ENCODE measurements around the gene LRCH1.

DNA sequence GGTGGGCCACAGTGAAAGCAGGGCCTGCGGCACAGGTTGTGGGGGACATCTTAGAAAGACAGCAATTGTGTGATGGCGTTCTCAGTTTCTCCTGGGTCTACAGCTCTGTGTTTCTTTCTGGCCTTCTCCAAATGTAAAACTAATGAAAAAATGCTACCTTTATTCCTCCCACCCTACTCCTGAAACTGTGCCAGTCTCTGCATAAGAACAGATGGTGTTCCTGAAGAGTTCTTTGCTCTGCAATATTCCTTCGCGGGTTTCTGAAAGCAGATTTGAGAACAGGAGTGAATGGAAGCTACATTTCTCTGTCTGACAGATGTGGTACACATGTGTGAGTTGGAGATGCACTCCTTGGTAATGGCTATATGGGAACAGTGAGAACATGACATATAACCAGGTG lies 18.0 kb upstream of the LRCH1 start:
- TF ChIP-seq, protein P1, sequence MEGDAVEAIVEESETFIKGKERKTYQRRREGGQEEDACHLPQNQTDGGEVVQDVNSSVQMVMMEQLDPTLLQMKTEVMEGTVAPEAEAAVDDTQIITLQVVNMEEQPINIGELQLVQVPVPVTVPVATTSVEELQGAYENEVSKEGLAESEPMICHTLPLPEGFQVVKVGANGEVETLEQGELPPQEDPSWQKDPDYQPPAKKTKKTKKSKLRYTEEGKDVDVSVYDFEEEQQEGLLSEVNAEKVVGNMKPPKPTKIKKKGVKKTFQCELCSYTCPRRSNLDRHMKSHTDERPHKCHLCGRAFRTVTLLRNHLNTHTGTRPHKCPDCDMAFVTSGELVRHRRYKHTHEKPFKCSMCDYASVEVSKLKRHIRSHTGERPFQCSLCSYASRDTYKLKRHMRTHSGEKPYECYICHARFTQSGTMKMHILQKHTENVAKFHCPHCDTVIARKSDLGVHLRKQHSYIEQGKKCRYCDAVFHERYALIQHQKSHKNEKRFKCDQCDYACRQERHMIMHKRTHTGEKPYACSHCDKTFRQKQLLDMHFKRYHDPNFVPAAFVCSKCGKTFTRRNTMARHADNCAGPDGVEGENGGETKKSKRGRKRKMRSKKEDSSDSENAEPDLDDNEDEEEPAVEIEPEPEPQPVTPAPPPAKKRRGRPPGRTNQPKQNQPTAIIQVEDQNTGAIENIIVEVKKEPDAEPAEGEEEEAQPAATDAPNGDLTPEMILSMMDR (IDR thresholded peaks at IDR 0.05; ENCODE audit: low read depth, low read length, missing input control), result no peak
- TF ChIP-seq, protein P2, sequence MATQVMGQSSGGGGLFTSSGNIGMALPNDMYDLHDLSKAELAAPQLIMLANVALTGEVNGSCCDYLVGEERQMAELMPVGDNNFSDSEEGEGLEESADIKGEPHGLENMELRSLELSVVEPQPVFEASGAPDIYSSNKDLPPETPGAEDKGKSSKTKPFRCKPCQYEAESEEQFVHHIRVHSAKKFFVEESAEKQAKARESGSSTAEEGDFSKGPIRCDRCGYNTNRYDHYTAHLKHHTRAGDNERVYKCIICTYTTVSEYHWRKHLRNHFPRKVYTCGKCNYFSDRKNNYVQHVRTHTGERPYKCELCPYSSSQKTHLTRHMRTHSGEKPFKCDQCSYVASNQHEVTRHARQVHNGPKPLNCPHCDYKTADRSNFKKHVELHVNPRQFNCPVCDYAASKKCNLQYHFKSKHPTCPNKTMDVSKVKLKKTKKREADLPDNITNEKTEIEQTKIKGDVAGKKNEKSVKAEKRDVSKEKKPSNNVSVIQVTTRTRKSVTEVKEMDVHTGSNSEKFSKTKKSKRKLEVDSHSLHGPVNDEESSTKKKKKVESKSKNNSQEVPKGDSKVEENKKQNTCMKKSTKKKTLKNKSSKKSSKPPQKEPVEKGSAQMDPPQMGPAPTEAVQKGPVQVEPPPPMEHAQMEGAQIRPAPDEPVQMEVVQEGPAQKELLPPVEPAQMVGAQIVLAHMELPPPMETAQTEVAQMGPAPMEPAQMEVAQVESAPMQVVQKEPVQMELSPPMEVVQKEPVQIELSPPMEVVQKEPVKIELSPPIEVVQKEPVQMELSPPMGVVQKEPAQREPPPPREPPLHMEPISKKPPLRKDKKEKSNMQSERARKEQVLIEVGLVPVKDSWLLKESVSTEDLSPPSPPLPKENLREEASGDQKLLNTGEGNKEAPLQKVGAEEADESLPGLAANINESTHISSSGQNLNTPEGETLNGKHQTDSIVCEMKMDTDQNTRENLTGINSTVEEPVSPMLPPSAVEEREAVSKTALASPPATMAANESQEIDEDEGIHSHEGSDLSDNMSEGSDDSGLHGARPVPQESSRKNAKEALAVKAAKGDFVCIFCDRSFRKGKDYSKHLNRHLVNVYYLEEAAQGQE (IDR thresholded peaks at IDR 0.05), result no peak
- no peak for TF ChIP-seq TAF1 (conservative IDR thresholded peaks at IDR 0.05)
- TF ChIP-seq, protein P3, sequence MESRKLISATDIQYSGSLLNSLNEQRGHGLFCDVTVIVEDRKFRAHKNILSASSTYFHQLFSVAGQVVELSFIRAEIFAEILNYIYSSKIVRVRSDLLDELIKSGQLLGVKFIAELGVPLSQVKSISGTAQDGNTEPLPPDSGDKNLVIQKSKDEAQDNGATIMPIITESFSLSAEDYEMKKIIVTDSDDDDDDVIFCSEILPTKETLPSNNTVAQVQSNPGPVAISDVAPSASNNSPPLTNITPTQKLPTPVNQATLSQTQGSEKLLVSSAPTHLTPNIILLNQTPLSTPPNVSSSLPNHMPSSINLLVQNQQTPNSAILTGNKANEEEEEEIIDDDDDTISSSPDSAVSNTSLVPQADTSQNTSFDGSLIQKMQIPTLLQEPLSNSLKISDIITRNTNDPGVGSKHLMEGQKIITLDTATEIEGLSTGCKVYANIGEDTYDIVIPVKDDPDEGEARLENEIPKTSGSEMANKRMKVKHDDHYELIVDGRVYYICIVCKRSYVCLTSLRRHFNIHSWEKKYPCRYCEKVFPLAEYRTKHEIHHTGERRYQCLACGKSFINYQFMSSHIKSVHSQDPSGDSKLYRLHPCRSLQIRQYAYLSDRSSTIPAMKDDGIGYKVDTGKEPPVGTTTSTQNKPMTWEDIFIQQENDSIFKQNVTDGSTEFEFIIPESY (IDR thresholded peaks at IDR 0.05), result no peak
- TF ChIP-seq, protein P4, sequence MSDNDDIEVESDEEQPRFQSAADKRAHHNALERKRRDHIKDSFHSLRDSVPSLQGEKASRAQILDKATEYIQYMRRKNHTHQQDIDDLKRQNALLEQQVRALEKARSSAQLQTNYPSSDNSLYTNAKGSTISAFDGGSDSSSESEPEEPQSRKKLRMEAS (IDR thresholded peaks at IDR 0.05), result no peak
